ENCODE data around the gene RUSC2.
A peak's percentile ranks its signal among the peaks of the same experiment; 100 is the strongest.

Gene RUSC2

DNA sequence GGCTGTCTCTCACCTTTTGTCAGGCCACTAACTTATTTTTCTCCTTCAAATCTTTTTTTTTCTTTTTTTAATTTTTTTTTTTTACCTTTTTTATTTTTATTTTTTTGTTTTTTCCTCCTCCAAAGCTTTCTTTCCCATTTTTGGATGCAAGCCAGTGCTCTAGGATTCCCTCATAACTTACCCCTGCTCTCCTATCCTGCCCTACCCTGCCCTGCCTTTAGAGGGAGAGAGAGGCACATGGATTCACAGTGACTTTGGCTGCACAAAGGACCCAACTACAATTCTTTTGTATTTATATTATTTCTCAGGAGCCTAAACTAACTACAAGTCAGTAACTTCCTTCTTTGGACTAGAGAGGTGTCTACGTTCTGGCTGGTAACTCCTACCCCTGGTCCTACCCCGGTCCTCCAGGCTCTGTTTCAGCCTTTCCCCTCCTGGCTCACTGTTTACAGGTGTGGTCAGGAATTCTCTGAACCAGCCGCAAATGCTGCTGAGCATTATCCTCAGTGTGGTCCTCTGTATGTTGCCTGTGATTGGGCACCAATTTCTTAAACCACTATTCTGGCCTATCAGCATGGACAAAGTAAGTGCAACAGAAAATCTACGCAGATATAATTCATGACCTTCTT, 8.4 kb upstream of the RUSC2 start:
- TF ChIP-seq, protein P1, sequence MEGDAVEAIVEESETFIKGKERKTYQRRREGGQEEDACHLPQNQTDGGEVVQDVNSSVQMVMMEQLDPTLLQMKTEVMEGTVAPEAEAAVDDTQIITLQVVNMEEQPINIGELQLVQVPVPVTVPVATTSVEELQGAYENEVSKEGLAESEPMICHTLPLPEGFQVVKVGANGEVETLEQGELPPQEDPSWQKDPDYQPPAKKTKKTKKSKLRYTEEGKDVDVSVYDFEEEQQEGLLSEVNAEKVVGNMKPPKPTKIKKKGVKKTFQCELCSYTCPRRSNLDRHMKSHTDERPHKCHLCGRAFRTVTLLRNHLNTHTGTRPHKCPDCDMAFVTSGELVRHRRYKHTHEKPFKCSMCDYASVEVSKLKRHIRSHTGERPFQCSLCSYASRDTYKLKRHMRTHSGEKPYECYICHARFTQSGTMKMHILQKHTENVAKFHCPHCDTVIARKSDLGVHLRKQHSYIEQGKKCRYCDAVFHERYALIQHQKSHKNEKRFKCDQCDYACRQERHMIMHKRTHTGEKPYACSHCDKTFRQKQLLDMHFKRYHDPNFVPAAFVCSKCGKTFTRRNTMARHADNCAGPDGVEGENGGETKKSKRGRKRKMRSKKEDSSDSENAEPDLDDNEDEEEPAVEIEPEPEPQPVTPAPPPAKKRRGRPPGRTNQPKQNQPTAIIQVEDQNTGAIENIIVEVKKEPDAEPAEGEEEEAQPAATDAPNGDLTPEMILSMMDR (IDR thresholded peaks at IDR 0.05; ENCODE audit: insufficient read depth, missing control alignments): peak; percentile 67
- FAIRE-seq: no peak
- DNase-seq (ENCODE audit: insufficient read length, low spot score): no peak

DNA sequence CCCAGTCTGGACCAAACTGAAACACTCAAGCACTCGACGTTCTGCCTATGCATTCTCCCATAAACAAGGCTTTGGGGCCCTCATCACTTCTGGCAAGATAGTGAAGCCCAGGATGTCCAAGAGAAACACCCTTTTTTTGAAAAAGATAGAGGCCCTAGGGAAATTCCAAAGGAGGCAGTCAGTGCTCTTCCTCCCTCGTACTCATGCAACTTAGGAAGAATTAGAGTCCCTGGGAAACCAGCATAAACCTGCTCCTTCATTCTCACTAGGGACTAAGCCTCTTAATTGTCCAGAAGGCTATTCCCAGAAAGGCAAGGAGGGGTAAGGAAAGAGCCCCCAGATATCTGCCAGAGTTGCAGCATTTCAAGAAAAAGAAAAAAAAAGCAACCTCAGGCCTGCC, 7.8 kb upstream of the RUSC2 start:
- DNase-seq (ENCODE audit: insufficient read length, low spot score) (no peak), FAIRE-seq (no peak)
- TF ChIP-seq, protein P1 (IDR thresholded peaks at IDR 0.05; ENCODE audit: insufficient read depth, missing control alignments): no peak

DNA sequence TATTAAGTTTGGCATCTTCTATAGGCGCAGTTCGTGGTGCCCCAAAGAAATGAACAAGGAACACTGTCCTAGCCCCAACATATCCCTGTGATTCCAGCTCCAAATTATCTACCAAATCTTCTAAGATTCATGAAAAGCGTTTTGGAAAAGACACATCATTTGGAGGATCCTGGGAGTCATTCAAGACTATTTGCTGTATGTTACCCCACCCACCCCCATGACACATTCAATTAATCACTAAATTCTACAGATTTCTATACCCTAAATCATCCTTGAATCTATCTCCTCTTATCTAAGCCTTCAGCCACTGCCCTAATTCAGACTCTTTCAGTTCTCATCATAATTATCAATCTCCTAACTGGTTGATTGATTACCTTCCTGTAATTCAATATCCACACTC, 5.5 kb upstream of the RUSC2 start:
- TF ChIP-seq, protein P1 (IDR thresholded peaks at IDR 0.05; ENCODE audit: insufficient read depth, missing control alignments): no peak
- FAIRE-seq: no peak
- DNase-seq (ENCODE audit: insufficient read length, low spot score): no peak

DNA sequence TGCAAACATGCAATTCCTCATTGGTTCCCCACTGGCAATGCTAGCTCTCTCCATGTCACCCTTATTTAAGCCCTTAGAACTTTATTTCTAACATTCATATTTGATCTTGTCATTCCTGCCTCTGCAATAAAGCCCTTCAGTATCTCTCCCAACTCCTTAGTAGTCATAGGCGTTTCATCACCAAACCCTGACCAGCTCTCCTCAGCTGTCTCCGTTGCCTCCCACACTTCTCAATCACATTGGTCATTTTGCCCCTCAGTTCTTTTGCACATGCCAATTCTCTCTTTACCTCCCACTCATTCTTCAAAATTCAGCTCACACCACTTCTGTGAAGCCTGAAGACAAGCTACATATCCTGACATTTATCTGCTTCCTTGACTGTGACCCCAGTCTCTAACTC, 2.8 kb upstream of the RUSC2 start:
- TF ChIP-seq, protein P1 (IDR thresholded peaks at IDR 0.05; ENCODE audit: insufficient read depth, missing control alignments): no peak
- FAIRE-seq (no peak), DNase-seq (ENCODE audit: insufficient read length, low spot score) (no peak)

DNA sequence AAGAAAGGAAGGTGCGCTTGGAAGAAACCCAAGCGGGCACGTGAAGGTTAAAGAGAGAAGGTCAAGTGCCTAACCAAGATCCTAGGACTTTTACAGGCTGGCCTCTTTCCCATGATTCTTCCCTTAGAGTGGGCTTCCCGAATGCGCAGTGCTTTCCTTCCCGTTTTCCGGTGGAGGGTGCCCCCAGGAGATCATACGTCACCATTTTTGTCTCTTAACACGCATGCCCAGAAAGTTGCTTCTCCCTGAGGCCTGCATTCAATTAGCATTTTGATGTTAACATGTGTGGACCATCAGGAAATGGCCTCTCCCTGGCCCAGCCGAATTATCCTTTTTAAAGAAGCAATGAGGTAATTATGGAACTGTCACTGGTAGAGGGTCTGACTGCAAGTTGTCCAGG, 1.9 kb upstream of the RUSC2 start:
- no peak for DNase-seq (ENCODE audit: insufficient read length, low spot score)
- TF ChIP-seq, protein P1 (IDR thresholded peaks at IDR 0.05; ENCODE audit: insufficient read depth, missing control alignments): no peak
- no peak for FAIRE-seq

DNA sequence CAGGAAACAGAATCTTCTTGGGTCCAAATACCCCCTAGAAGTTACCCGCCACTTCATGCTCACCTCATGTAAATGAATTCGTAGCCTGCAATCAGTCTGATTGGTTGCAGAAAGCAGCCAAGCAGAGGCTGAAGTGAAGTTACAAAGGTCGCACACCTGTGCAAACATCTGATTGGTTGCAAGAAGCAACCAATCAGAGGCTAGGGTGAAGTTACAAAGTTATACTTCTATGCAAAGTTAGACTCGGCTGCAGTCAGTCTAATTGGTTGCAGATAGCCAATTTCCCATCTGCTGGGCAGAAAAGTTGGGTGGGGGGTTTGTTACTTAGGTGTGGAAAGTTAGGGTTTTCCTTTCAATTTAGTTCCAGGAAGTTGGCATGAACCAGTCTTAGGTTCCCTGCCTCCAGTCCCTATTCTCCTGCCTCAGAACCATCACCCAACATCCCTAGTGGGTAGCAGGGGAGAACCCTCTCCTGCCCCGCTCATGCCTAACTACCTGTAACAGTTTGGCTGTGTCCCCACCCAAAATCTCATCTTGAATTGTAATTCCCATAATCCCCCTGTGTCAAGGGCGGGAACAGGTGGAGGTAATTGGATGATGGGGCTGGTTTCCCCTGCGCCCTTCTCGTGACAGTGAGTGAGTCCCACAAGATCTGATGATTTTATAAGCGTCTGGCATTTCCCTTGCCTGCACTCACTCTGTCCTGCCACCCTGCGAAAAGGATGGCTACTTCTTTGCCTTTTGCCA, 1.2 kb upstream of the RUSC2 start:
- DNase-seq (ENCODE audit: insufficient read length, low spot score) (no peak), FAIRE-seq (no peak)
- TF ChIP-seq, protein P1 (IDR thresholded peaks at IDR 0.05; ENCODE audit: insufficient read depth, missing control alignments): no peak
